Hepatocyte (in vitro differentiated cells): ENCODE results near the gene TBX10. TPM values are rescaled to one million over a fixed set of nuclear protein-coding genes. Genes with fewer than 3 reads are reported as not detected.
A peak's percentile ranks its signal among the peaks of the same experiment; 100 is the strongest.
"Not testable (repeated sequence)": the region's sequence is repeated elsewhere in the genome, so short reads cannot be mapped to it uniquely, and the experiment has no call there.

Experiments used
- DNase-seq: peaks from one replicate; pipeline ENCODE4 v3.0.0-alpha.2; 2016; ENCODE audit warnings: low spot score
- H2AFZ ChIP-seq: fragments of 200-600 bp; sonication (generic); 2 replicates; pipeline ENCODE4 v1.6.0; 2016; ENCODE audit warnings: antibody characterized with exemption, mild to moderate bottlenecking
- H3K27ac ChIP-seq: fragments of 200-600 bp; sonication (generic); 2 replicates; pipeline ENCODE4 v1.5.1; 2016; ENCODE audit warnings: mild to moderate bottlenecking
- H3K27me3 ChIP-seq: fragments of 200-600 bp; sonication (generic); 2 replicates; pipeline ENCODE4 v1.6.1; 2016
- H3K36me3 ChIP-seq: fragments of 200-600 bp; sonication (generic); replicated peaks from 2 replicates; pipeline ENCODE4 v1.5.1; 2016; ENCODE audit warnings: low read depth; ENCODE audit not compliant: insufficient read depth
- H3K4me1 ChIP-seq: fragments of 200-600 bp; sonication (generic); 2 replicates; pipeline ENCODE4 v1.5.1; 2016; ENCODE audit warnings: mild to moderate bottlenecking, moderate library complexity; ENCODE audit not compliant: insufficient read depth
- H3K4me2 ChIP-seq: fragments of 200-600 bp; sonication (generic); 2 replicates; pipeline ENCODE4 v1.6.0; 2016
- H3K4me3 ChIP-seq: fragments of 200-600 bp; sonication (generic); 2 replicates; pipeline ENCODE4 v1.5.1; 2016; ENCODE audit warnings: mild to moderate bottlenecking
- H3K79me2 ChIP-seq: fragments of 200-600 bp; sonication (generic); 2 replicates; pipeline ENCODE4 v1.6.0; 2017; ENCODE audit warnings: mild to moderate bottlenecking
- H3K9me2 ChIP-seq: fragments of 200-600 bp; sonication (generic); replicated peaks from 2 replicates; pipeline ENCODE4 v1.6.0; 2017; ENCODE audit warnings: mild to moderate bottlenecking; ENCODE audit not compliant: insufficient read depth
- H3K9me3 ChIP-seq: fragments of 200-600 bp; sonication (generic); 2 replicates; pipeline ENCODE4 v1.5.1; 2016; ENCODE audit warnings: low read depth, mild to moderate bottlenecking
- H4K20me1 ChIP-seq: fragments of 200-600 bp; sonication (generic); 2 replicates; pipeline ENCODE4 v1.6.0; 2016; ENCODE audit warnings: mild to moderate bottlenecking; ENCODE audit not compliant: insufficient read depth, poor library complexity, severe bottlenecking
- EZH2 ChIP-seq: fragments of 200-600 bp; sonication (generic); IDR thresholded peaks from 2 replicates; pipeline ENCODE4 v1.6.1; 2016; ENCODE audit warnings: antibody characterized with exemption, mild to moderate bottlenecking, borderline replicate concordance
- EZH2phosphoT487 ChIP-seq: fragments of 200-600 bp; sonication (generic); IDR thresholded peaks from one replicate; pipeline ENCODE4 v1.6.1; 2018; ENCODE audit warnings: antibody characterized with exemption, mild to moderate bottlenecking, low read depth, moderate library complexity; ENCODE audit not compliant: unreplicated experiment, severe bottlenecking
- WGBS: methylation state at CpG from one replicate; pipeline ENCODE4 v1.1.6; 2016; ENCODE audit warnings: low lambda C conversion rate; ENCODE audit errors: missing lambda C conversion rate; 5-methylcytosine and 5-hydroxymethylcytosine counted together
- polyA plus RNA-seq: library from polyadenylated mRNA; unstranded; fragments of >200 nt; fragmentation: Nextera tagmentation; extraction: Ambion mirVana; gene quantifications from 2 replicates; pipeline ENCODE4 v1.2.1, GENCODE V29; 2016
- total RNA-seq: library from RNA; depleted of rRNA; stranded (reverse); fragments of >200 nt; gene quantifications from 2 replicates; pipeline ENCODE4 v1.2.3, GENCODE V29; 2014
- TF ChIP-seq, protein P1 (sequence below): fragments of 200-600 bp; sonication (generic); IDR thresholded peaks from 2 replicates; pipeline ENCODE4 v1.5.1; 2016; ENCODE audit warnings: antibody characterized with exemption, mild to moderate bottlenecking; ENCODE audit not compliant: poor library complexity

Gene TBX10
- total and polyA plus RNA-seq, 2 experiments from 2014 or later, result 0.34 to 0.70 TPM

- Histone ChIP-seq H3K9me2 (no peaks in the 10 kb centered on the region), H3K4me3 (no peak overlapping the region), H3K27me3 (no peaks in the 10 kb centered on the region), H2AFZ (peak overlapping the region; percentile 62), H3K4me2 (peak overlapping the region; percentile 78), H4K20me1 (no peaks in the 10 kb centered on the region), H3K79me2 (peaks cover 18% of the 10 kb centered on the region), H3K9me3 (no peaks in the 10 kb centered on the region), H3K27ac (peak overlapping the region; percentile 67), H3K36me3 (no peaks in the 10 kb centered on the region), H3K4me1 (peaks cover 15% of the 10 kb centered on the region)
- DNase-seq, result peak; percentile 46
- 54% methylated on average over 14 of the region's 17 CpGs for WGBS
- no peak for TF ChIP-seq EZH2phosphoT487
- TF ChIP-seq, protein P1, sequence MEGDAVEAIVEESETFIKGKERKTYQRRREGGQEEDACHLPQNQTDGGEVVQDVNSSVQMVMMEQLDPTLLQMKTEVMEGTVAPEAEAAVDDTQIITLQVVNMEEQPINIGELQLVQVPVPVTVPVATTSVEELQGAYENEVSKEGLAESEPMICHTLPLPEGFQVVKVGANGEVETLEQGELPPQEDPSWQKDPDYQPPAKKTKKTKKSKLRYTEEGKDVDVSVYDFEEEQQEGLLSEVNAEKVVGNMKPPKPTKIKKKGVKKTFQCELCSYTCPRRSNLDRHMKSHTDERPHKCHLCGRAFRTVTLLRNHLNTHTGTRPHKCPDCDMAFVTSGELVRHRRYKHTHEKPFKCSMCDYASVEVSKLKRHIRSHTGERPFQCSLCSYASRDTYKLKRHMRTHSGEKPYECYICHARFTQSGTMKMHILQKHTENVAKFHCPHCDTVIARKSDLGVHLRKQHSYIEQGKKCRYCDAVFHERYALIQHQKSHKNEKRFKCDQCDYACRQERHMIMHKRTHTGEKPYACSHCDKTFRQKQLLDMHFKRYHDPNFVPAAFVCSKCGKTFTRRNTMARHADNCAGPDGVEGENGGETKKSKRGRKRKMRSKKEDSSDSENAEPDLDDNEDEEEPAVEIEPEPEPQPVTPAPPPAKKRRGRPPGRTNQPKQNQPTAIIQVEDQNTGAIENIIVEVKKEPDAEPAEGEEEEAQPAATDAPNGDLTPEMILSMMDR, result no peak
- no peak for TF ChIP-seq EZH2
Measured at GRCh38 chr11:67606093-67606491, 33.5 kb downstream of the TBX10 start.

DNA sequence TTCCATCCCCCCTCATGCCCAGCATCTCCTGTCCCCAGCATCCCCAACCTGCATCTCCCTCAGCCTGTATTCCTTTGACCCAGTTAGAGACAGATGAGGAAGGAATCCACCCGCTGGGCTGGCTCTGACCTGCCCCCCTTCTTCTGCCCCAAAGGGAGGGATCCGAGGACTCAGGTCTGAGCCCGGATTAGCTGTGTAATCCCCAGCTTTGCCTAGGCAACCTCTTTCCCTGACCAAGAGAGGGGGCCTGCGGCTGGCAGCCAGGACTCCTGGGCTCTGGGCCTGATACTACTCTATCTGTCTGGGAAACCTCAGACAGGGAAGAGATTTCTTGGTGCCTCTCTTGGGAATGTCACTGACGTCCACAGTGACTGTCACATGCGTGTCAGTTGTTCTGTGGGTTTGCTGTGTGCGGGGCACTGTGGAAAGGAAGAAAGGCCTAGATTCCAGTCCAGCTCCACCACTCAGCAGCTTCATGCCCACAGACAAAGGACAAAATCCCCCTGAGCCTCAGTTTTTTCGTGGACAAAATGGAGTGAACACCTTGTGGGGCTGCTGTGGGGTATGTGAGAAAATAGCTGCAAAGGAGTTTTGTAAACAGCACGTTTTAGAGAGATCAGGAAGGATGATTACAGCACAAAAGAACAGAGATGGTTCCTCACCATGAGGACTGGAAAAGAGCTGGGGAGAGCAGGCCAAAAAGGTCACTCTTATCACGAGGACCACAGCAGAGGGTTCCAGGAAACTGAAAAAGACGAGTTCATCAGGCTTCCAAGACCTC lies 34.1 kb downstream of the TBX10 start:
- DNase-seq, result peak; percentile 46
- Histone ChIP-seq H3K79me2 (peaks cover 18% of the 10 kb centered on the region), H4K20me1 (no peaks in the 10 kb centered on the region), H3K9me2 (no peaks in the 10 kb centered on the region), H2AFZ (no peak overlapping the region), H3K4me3 (no peak overlapping the region), H3K36me3 (no peaks in the 10 kb centered on the region), H3K27me3 (no peaks in the 10 kb centered on the region), H3K4me1 (peaks cover 15% of the 10 kb centered on the region), H3K27ac (peak overlapping the region; percentile 67), H3K4me2 (peak overlapping the region; percentile 78), H3K9me3 (no peaks in the 10 kb centered on the region)
- TF ChIP-seq EZH2phosphoT487 (no peak), EZH2 (no peak)
- TF ChIP-seq, protein P1, result no peak
- WGBS, result 57% methylated on average over 11 of the region's 11 CpGs

DNA sequence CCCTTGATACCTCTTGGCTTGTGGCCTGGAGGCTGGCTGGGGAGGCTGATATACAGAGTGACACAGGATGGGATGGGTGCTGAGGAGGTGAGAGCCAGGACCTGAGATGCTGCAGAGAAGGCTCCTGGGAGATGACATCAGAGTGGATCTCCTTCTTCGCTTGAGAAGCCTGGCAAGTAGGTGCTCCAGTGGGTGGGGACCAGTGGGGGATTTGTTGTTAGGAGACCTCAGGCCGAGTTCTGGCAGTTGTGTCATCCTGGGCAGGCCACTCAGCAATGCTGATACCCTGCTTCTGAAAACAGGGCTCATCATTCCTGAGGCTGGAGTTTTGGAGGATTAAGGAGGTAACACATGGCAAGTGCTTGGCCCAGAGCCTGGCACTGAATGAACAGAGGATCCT lies 34.7 kb downstream of the TBX10 start:
- Histone ChIP-seq H3K27ac (no peak overlapping the region), H3K4me1 (peaks cover 15% of the 10 kb centered on the region), H3K9me2 (no peaks in the 10 kb centered on the region), H3K79me2 (peaks cover 18% of the 10 kb centered on the region), H3K27me3 (no peaks in the 10 kb centered on the region), H3K36me3 (no peaks in the 10 kb centered on the region), H4K20me1 (no peaks in the 10 kb centered on the region), H3K4me3 (no peak overlapping the region), H3K9me3 (no peaks in the 10 kb centered on the region), H3K4me2 (no peak overlapping the region), H2AFZ (no peak overlapping the region)
- TF ChIP-seq EZH2 (no peak), EZH2phosphoT487 (no peak)
- TF ChIP-seq, protein P1, result no peak
- no peak for DNase-seq
- 79% methylated on average over 2 of the region's 2 CpGs for WGBS

- DNase-seq, H3K9me3 ChIP-seq, H3K9me2 ChIP-seq, H3K4me3 ChIP-seq, H4K20me1 ChIP-seq, H3K27me3 ChIP-seq, H3K36me3 ChIP-seq, H3K27ac ChIP-seq, H3K4me2 ChIP-seq, H2AFZ ChIP-seq: not testable (repeated sequence)
- Histone ChIP-seq H3K4me1 (peaks cover 15% of the 10 kb centered on the region), H3K79me2 (peaks cover 18% of the 10 kb centered on the region)
- WGBS, result 81% methylated on average over 2 of the region's 4 CpGs
Measured at GRCh38 chr11:67604119-67604518, 35.4 kb downstream of the TBX10 start.
